IPS-11a (cell line): ENCODE measurements around the gene ELMO3.

Experiments
- H3K4me3 ChIP-seq: one replicate; pipeline ENCODE4 v1.5.1; 2013; ENCODE audit warnings: low read depth, low read length, control low read depth

ELMO3 gene

GRCh38 chr16:67215706-67216105 is 16.8 kb downstream of the ELMO3 start:
- no peak overlapping the region for H3K4me3 ChIP-seq

GRCh38 chr16:67216612-67217490 is 17.9 kb downstream of the ELMO3 start:
- no peak overlapping the region for H3K4me3 ChIP-seq

DNA sequence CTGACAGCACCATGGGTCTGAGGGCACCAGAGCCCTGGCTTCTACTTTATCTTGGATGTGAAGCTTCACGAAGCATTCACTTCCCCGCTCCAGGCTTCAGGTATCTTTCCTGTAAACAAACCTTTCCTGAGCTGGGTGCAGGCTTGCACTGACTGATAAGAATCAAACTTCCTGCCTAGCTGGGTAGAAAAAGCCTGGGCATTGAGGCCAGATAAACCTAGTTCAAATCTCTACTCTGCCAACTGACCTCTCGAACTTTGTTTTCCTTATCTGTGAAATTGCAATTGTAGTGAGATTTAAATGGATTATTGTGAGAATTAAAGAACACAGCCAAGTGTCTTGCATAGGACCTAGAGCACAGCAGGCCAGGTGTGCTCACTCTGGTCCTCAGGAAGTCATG is 25.1 kb downstream of the ELMO3 start:
- H3K4me3 ChIP-seq = no peak overlapping the region

- H3K4me3 ChIP-seq = peak overlapping the region; percentile 95
These were observed 27.4 kb downstream of the ELMO3 start for GRCh38 chr16:67226295-67226803.

DNA sequence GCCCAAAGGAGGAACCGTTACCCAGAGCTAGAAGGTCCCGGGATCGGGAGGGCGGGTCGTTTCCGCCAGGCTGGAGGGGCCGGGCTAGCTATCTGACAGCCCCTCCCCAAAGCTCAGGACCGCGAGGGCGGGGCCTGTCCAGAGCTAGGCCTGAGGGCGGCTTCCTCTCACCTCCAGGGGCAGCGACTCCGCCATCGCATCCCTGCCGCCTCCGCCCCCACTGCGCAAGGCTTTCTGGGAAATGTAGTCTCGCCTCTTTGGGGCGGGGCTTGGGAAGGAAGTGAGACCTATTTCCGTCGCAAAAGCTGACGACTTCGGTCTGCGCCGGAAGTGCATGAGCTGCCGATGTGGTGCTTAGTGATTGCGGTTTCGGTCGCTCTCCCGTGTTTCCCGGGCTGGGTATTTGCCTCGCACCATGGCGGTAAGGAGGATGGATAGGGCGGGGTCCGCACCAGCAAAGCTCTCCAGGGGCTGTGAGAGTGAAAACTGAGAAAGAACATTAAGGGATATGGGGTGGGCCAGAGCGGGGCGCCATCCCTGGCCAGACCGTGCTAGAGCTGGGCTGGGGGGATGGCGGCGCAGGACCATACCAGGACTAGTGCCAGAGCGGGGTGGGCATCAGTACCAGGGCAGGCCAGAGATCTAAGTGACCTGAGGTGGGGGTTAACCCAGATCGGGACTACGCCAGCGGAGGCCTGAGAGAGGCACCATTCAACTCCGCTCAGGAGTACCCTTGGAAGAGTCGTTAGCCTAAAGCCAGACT is 28.1 kb downstream of the ELMO3 start, which contains the start of gene TMEM208:
TSS of gene TMEM208 (plus strand) at position 327 of the 763 bp plus-strand sequence. CDS start at position 416, 89 bp downstream.
- peak within 1 kb of the TSS; percentile 95 for H3K4me3 ChIP-seq

DNA sequence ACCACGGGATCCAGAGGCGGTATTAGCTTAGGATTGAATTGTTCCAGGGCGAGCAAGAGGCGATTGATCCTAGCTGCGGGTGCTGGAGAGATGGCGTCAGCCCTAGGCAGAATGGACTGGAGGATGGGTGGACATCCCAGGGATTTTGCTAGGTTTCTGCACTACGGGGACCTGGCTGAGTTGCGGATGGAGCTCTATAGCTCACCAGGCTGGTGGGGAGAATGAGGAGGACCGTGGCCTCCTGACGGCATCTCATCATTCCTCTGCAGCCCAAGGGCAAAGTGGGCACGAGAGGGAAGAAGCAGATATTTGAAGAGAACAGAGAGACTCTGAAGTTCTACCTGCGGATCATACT is 28.6 kb downstream of the ELMO3 start:
- H3K4me3 ChIP-seq = peak overlapping the region; percentile 95

DNA sequence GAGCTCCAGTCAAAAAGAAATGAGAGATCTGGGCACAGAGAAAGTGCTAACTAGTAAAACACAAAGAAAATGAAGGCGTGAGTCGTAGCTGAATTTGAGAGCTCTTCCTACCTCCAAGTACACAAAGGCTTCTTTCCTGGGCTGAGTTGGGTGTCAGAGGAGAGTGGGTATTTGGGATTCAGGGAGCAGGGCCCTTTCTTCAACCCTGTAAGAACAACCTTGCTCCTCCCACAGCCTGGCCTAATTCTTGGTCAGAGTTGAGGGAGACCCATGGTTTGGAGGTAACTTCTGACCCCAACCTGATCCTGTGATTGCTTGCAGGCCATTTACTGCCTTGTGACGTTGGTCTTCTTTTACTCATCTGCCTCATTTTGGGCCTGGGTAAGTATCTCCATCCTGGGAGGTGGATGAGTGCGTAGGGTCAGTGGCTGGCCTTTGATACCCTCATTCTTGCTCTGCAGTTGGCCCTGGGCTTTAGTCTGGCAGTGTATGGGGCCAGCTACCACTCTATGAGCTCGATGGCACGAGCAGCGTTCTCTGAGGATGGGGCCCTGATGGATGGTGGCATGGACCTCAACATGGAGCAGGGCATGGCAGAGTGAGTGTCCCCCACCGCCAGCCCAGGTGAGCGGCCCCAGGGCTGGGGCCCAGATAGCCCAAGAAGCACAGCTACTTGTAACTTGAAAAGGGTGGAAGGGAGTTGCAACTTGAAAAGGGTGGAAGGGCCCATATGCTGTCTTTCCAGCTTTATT is 29.3 kb downstream of the ELMO3 start:
- no peak overlapping the region for H3K4me3 ChIP-seq

- no peak overlapping the region for H3K4me3 ChIP-seq
These were observed 30.0 kb downstream of the ELMO3 start for GRCh38 chr16:67228905-67229304.

DNA sequence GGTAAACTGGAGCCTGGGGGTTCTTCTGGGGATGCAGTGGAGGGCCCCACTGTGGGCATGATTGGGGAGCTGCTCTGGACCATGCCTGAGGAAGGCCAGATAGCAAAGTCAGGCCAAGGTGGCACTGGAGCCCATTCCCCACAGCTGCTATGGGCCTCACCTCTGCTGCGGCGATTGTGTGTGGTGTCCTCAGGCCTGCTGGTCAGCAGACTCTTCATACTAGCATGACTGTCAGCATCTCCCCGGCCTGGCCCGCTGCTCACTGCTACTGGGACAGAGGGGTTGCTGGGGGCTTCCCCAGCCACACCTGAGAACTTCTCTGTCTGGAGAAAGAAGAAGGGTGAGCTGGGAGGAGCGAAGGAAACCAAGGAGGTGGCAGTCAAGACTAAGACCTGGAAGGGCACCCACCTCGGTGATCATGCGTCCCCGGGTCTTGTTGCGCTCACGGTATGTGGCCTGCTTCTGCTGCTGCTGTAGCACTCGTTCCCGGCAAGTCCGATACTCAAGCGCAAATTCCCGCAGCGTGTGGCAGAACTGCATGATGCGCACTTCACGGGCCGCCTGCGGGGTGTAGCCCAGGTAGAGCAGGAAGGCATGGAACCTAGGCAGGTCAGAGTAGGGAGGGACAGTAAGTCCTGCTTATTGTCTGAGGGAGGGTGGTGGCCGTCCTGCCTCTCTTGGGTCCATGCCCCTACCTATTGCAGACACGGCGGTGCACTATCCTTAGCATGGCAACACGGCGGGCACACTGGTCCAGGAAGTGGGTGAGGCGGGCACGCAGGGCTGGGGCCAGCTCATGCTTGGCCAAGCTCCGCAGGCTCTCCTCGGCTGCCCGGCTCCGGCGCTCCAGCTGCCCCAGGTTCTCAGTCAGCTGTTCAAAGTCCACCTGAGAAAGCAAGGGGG is 31.2 kb downstream of the ELMO3 start:
- H3K4me3 ChIP-seq = no peak overlapping the region

- no peak overlapping the region for H3K4me3 ChIP-seq
These were observed 32.1 kb downstream of the ELMO3 start for GRCh38 chr16:67230809-67231660.

- no peak overlapping the region for H3K4me3 ChIP-seq
These were observed 34.7 kb downstream of the ELMO3 start for GRCh38 chr16:67233596-67233995.

DNA sequence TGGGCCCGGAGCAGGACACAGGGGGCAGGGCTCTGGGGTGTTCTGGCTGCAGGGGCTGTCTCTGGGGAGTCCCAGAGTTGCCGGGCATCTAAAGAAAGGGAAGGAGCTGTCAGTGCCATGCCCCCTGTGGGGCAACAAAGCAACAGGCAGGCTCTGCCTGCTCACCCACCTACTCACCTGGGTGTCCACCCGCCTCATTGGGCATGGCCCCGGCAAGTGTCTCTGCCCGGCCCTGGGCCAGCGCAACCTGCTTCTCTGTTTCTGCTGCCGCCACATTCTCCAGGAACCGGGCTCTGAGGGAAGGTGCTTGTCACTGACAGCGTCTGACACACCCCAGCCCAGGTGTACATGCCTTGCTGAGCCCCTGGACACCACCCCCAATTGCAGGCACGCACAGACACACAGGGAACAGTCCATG is 35.3 kb downstream of the ELMO3 start:
- H3K4me3 ChIP-seq = no peak overlapping the region

DNA sequence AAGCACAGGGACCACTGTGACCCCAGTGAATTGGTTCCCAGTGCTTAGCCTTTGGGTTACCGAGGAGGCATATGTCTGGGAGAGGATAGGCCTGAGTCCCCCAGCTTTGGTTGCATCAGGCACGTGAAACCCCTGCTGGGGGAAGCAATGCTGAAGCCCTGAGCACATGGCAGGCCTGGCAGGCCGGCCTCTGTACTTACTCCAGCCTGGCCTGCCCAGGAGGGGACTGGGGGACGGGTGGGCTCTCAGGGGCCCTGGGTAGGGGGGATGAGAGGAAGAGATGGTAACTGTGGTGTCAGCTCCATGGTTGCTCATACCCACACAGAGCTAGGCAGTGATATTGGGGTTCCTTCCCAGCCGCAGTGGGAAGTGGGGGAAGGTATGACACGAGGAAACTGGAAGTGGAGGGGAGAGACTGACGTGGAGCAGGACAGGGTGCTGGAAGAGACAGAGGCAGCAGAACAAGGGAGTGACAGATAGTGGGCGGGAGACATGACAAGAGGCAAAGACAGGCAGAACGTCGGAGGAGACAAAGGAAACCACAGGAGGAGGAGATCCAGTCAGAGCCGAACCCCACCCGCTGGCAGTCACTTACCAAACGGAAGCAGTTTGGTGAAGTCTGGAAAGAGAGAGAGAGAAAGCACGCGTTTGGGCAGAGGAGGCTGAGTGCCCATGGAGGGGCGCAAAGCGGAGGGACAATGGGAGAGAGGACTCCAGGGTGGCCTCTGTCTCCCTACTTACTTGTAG is 37.1 kb downstream of the ELMO3 start:
- no peak overlapping the region for H3K4me3 ChIP-seq

GRCh38 chr16:67236563-67237395 is 37.8 kb downstream of the ELMO3 start:
- no peak overlapping the region for H3K4me3 ChIP-seq

DNA sequence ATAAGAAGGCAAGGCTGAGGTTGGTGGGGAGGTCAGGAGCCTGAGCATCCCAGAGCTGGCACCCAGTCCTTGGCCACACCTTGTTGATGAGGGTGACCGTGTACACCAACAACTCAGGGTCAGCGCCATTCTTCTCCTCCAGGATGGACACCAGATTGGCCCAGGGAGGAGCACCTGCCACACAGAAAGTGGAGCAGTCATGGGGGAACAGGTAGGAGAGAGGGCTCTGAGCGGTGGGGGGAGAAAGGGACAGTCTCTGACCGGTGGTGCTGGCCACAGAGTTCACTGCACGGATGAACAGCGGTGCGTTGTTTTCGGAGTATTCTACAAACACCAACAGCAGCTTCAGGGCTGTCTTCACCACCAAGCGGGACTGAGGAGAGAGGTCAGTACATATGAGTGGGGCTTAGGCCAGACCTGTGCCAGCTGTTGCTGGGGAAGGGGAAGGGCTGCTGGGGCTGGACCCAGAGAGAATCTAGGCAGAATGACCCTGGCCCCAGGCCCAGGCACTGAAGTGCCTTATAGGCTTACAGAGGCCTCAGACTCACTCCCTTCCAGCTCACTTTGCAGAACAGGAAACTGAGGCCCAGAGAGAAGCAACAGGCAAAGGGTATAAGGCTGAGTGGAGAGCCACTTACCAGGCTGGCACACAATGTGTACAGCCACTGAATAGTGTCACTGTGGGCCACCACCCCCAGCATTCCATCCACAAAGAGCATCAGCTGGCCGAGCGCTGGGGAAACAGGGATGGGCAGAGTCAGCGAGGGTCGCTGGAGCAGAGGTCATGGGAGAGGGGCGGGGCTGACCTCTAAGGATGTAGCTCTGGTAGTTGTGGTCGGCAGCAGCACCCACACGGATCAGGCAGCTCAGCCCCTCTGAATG is 38.7 kb downstream of the ELMO3 start:
- H3K4me3 ChIP-seq = no peak overlapping the region

GRCh38 chr16:67238278-67238575 is 39.3 kb downstream of the ELMO3 start:
- no peak overlapping the region for H3K4me3 ChIP-seq
